SK-N-SH (cell line): Measurements from ENCODE around the gene SCAF1. TPM values are rescaled to one million over a fixed set of nuclear protein-coding genes. Genes with fewer than 3 reads are reported as not detected.
"Not testable (repeated sequence)": the region's sequence is repeated elsewhere in the genome, so short reads cannot be mapped to it uniquely, and the experiment has no call there.

Experiments used
- CTCF ChIA-PET: fragments of 300-600, 350-600 bp; formaldehyde crosslinking; extraction: SDS; loops from one replicate; lab custom pipeline; 2021; lab: Yijun Ruan, JAX
- POLR2A ChIA-PET: fragments of 350-600 bp; sonication (Branson Sonifier 250); formaldehyde crosslinking; extraction: SDS; loops from one replicate; lab custom pipeline; 2020; ENCODE audit warnings: antibody characterized with exemption, inconsistent platforms; lab: Yijun Ruan, JAX
- DNase-seq: peaks from one replicate; pipeline ENCODE4 v3.0.0; 2012
- H2AFZ ChIP-seq: fragments of 200-600 bp; sonication (generic); 2 replicates; pipeline ENCODE4 v1.8.1; 2016; ENCODE audit warnings: antibody characterized with exemption, mild to moderate bottlenecking, low read depth
- H3F3A ChIP-seq: fragments of 200-600 bp; sonication (generic); replicated peaks from 2 replicates; pipeline ENCODE3; 2016; ENCODE audit warnings: antibody characterized with exemption, mild to moderate bottlenecking; ENCODE audit not compliant: insufficient read depth
- H3K27ac ChIP-seq, 2 experiments: fragments of 200-500 bp in 1 of 2; fragments of 200-600 bp in 1 of 2; sonication (Bioruptor generic) in 1 of 2; sonication (generic), shearing (Covaris generic) in 1 of 2; 2 replicates each; pipeline versions ENCODE4 v1.5.1 to v1.6.1; 2014 to 2016; ENCODE audit warnings: low read depth in 2 of 2, inconsistent platforms in 1 of 2, low read length in 1 of 2, mild to moderate bottlenecking in 1 of 2, mixed read lengths in 1 of 2
- H3K27me3 ChIP-seq: fragments of 200-600 bp; sonication (generic), shearing (Covaris generic); 2 replicates; pipeline ENCODE4 v1.6.1; 2016; ENCODE audit warnings: mixed run types; ENCODE audit not compliant: insufficient read depth
- H3K36me3 ChIP-seq, 2 experiments: fragments of 200-500 bp in 1 of 2; fragments of 200-600 bp in 1 of 2; sonication (Bioruptor generic) in 1 of 2; sonication (generic) in 1 of 2; replicated peaks in 1 of 2; 2 replicates each; pipeline versions ENCODE3 to v1.5.1; 2014 to 2016; ENCODE audit warnings: low read length in 1 of 2, mild to moderate bottlenecking in 1 of 2; ENCODE audit not compliant: insufficient read depth in 2 of 2, control insufficient read depth in 1 of 2
- H3K4me1 ChIP-seq, 2 experiments: fragments of 200-500 bp in 1 of 2; fragments of 200-600 bp in 1 of 2; sonication (Bioruptor generic) in 1 of 2; sonication (generic), shearing (Covaris generic) in 1 of 2; 2 replicates each; pipeline versions ENCODE4 v1.5.1 to v1.6.1; 2014 to 2016; ENCODE audit warnings: low read depth in 1 of 2, low read length in 1 of 2, mixed run types in 1 of 2; ENCODE audit not compliant: insufficient read depth in 2 of 2, control insufficient read depth in 1 of 2
- H3K4me2 ChIP-seq: fragments of 200-600 bp; sonication (generic), shearing (Covaris generic); 2 replicates; pipeline ENCODE4 v1.6.1; 2017; ENCODE audit warnings: mixed run types
- H3K4me3 ChIP-seq, 2 experiments: fragments of 200-500 bp in 1 of 2; fragments of 200-600 bp in 1 of 2; sonication (Bioruptor generic) in 1 of 2; sonication (generic), shearing (Covaris generic) in 1 of 2; 2 replicates each; pipeline versions ENCODE4 v1.5.1 to v1.8.1; 2014 to 2016; ENCODE audit warnings: low read depth in 2 of 2, inconsistent platforms in 1 of 2, low read length in 1 of 2, mild to moderate bottlenecking in 1 of 2, mixed read lengths in 1 of 2, moderate library complexity in 1 of 2
- H3K79me2 ChIP-seq: fragments of 200-600 bp; sonication (generic); 2 replicates; pipeline ENCODE4 v1.8.1; 2017; ENCODE audit warnings: mild to moderate bottlenecking; ENCODE audit not compliant: insufficient read depth
- H3K9ac ChIP-seq: fragments of 200-600 bp; sonication (generic); 2 replicates; pipeline ENCODE4 v1.6.1; 2017; ENCODE audit warnings: mixed run types
- H3K9me2 ChIP-seq: fragments of 200-600 bp; sonication (generic); 2 replicates; pipeline ENCODE4 v1.6.1; 2017; ENCODE audit warnings: mixed run types
- H3K9me3 ChIP-seq: fragments of 200-600 bp; sonication (generic); 2 replicates; pipeline ENCODE4 v1.6.1; 2017; ENCODE audit warnings: mixed run types, mild to moderate bottlenecking, moderate library complexity
- H4K20me1 ChIP-seq: fragments of 200-600 bp; sonication (generic); 2 replicates; pipeline ENCODE4 v1.6.1; 2017; ENCODE audit warnings: mild to moderate bottlenecking, mixed run types; ENCODE audit not compliant: insufficient read depth
- EZH2phosphoT487 ChIP-seq: fragments of 200-600 bp; sonication (generic); IDR thresholded peaks from 2 replicates; pipeline ENCODE4 v1.6.1; 2017; ENCODE audit warnings: low read depth, mixed run types, mild to moderate bottlenecking, antibody characterized with exemption, moderate library complexity, borderline replicate concordance
- GATA2 ChIP-seq: sonication (generic); formaldehyde crosslinking; IDR thresholded peaks from 2 replicates; pipeline ENCODE4 v1.5.0; 2020; ENCODE audit warnings: mild to moderate bottlenecking, missing genetic modification reagents
- IRF3 ChIP-seq: fragments of 150-350 bp; IDR thresholded peaks from 2 replicates; pipeline ENCODE4 v1.6.1; 2016; ENCODE audit warnings: mild to moderate bottlenecking, low read depth, low read length
- JUND ChIP-seq: IDR thresholded peaks from 2 replicates; pipeline ENCODE4 v1.4.0; 2012
- MAX ChIP-seq: IDR thresholded peaks from 2 replicates; pipeline ENCODE4 v1.4.0; 2012; ENCODE audit warnings: low read depth
- NFIC ChIP-seq: IDR thresholded peaks from 2 replicates; pipeline ENCODE4 v1.4.0; 2012; ENCODE audit warnings: borderline replicate concordance
- NRF1 ChIP-seq: IDR thresholded peaks from 2 replicates; pipeline ENCODE4 v1.6.1; 2012; ENCODE audit warnings: low read depth, mild to moderate bottlenecking, low read length
- POLR2AphosphoS5 ChIP-seq: IDR thresholded peaks from 2 replicates; pipeline ENCODE4 v1.6.1; 2012; ENCODE audit warnings: low read depth, low read length
- RFX5 ChIP-seq: IDR thresholded peaks from 2 replicates; pipeline ENCODE4 v1.6.1; 2012; ENCODE audit warnings: mild to moderate bottlenecking, improper control_type of control experiment, low read length
- RXRA ChIP-seq: IDR thresholded peaks from 2 replicates; pipeline ENCODE4 v1.4.0; 2012; ENCODE audit warnings: low read depth, mild to moderate bottlenecking, borderline replicate concordance
- SIN3A ChIP-seq: IDR thresholded peaks from 2 replicates; pipeline ENCODE4 v1.6.1; 2012; ENCODE audit warnings: low read depth, mild to moderate bottlenecking, low read length, moderate library complexity, borderline replicate concordance
- TEAD4 ChIP-seq: IDR thresholded peaks from 2 replicates; pipeline ENCODE4 v1.4.0; 2012; ENCODE audit warnings: mild to moderate bottlenecking, borderline replicate concordance; ENCODE audit not compliant: insufficient read depth
- WGBS: methylation state at CpG from one replicate; pipeline ENCODE4 v1.1.6; 2017; ENCODE audit warnings: low lambda C conversion rate; 5-methylcytosine and 5-hydroxymethylcytosine counted together
- polyA plus RNA-seq, 3 experiments: library from polyadenylated mRNA; depleted of rRNA; stranded (reverse); fragments of >200 nt; gene quantifications; 2 replicates each; pipeline ENCODE4 v1.2.3, GENCODE V29; 2012
- TF ChIP-seq, protein P1 (sequence below): fragments of 150-350 bp; IDR thresholded peaks from 2 replicates; pipeline ENCODE4 v1.6.1; 2017; ENCODE audit warnings: antibody characterized with exemption, low read length, low read depth, borderline replicate concordance

The SCAF1 gene
- polyA plus RNA-seq, 1 of the 3 experiments (the other 2 are of a cell fraction), result 9.5 TPM

GRCh38 chr19:49631610-49632192 lies 10.3 kb upstream of the SCAF1 start (continued):
- TF ChIP-seq RXRA (no peak), NFIC (no peak), RFX5 (no peak), JUND (no peak), MAX (no peak), GATA2 (CRISPR knock-in tag) (no peak)

DNA sequence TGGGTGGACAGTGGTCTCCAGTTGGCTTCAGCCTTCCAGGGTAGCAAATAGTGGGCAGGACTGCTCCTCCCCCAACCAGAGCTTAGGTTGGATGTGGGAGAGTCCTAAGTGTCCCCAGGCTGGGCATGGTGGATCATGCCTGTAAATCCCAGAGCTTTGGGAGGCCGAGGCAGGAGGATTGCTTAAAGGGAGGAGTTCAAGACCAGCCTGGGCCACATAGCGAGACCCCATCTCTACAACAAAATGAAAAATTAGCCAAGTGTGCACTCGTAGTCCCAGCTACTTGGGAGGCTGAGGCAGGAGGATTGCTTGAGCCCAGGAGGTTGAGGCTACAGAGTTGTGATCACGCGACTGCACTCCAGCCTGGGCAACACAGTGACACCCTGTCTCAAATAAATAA lies 9.4 kb upstream of the SCAF1 start:
- no peak overlapping the region for H2AFZ ChIP-seq
- H3K9me2 ChIP-seq, result no peaks in the 10 kb centered on the region
- no peak overlapping the region for H3K9ac ChIP-seq
- peaks cover 19% of the 10 kb centered on the region for H3F3A ChIP-seq
- ChIA-PET POLR2A (interaction anchor here (0.6 to 1.3 kb wide), 2 partner anchors 8 to 23 kb away, joined by 3 read pairs; partner anchors contain the start of gene RRAS), CTCF (no interaction called here)
- 95% methylated on average over 5 of the region's 5 CpGs for WGBS
- H3K27ac ChIP-seq, result no peak overlapping the region
- no peaks in the 10 kb centered on the region for H3K9me3 ChIP-seq
- TF ChIP-seq GATA2 (CRISPR knock-in tag) (no peak), EZH2phosphoT487 (no peak), TEAD4 (no peak), JUND (no peak), SIN3A (no peak), POLR2AphosphoS5 (no peak), NRF1 (no peak), IRF3 (no peak)
- TF ChIP-seq, protein P1, sequence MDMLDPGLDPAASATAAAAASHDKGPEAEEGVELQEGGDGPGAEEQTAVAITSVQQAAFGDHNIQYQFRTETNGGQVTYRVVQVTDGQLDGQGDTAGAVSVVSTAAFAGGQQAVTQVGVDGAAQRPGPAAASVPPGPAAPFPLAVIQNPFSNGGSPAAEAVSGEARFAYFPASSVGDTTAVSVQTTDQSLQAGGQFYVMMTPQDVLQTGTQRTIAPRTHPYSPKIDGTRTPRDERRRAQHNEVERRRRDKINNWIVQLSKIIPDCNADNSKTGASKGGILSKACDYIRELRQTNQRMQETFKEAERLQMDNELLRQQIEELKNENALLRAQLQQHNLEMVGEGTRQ, result no peak
- H3K79me2 ChIP-seq, result no peaks in the 10 kb centered on the region
- no peaks in the 10 kb centered on the region; the same call in 1 of the 2 replicates for H4K20me1 ChIP-seq
- peaks cover 7 to 10% of the 10 kb centered on the region in 2 experiments; a peak in 3 of 4 replicates for H3K4me1 ChIP-seq
- no peak overlapping the region for H3K4me3 ChIP-seq
- no peaks in the 10 kb centered on the region for H3K27me3 ChIP-seq
- DNase-seq, result no peak
- H3K36me3 ChIP-seq, result peaks cover 0 to 14% of the 10 kb centered on the region in 2 experiments
- H3K4me2 ChIP-seq, result no peak overlapping the region

GRCh38 chr19:49633273-49633672 lies 8.7 kb upstream of the SCAF1 start:
- H2AFZ ChIP-seq, H3K9me3 ChIP-seq, DNase-seq, H3K4me3 ChIP-seq, POLR2A ChIA-PET, H3K79me2 ChIP-seq, H3K4me2 ChIP-seq, H3K27ac ChIP-seq, H3K9ac ChIP-seq, H4K20me1 ChIP-seq, H3K36me3 ChIP-seq, H3K9me2 ChIP-seq, H3K27me3 ChIP-seq: not testable (repeated sequence)
- 77% methylated on average over 8 of the region's 9 CpGs for WGBS
- 0 out of 2 replicates have a peak, but pooled peaks have one; percentile 11 for TF ChIP-seq POLR2AphosphoS5
- Histone ChIP-seq H3K4me1 (peaks cover 10 to 11% of the 10 kb centered on the region in 2 experiments; a peak in 3 of 4 replicates), H3F3A (peaks cover 19% of the 10 kb centered on the region)
- CTCF ChIA-PET, result interaction anchor here (1.2 kb wide), 1 partner anchor 48 kb away, joined by 3 read pairs; no protein-coding TSS in a partner anchor
